Ovary (tissue), 9 donors: ENCODE results near the gene MCM5. TPM values are rescaled to one million over a fixed set of nuclear protein-coding genes. Genes with fewer than 3 reads are reported as not detected.
"Not testable (repeated sequence)": the region's sequence is repeated elsewhere in the genome, so short reads cannot be mapped to it uniquely, and the experiment has no call there.

Experiments used
- DNase-seq, 5 donors: peaks; one replicate each; pipeline ENCODE4 v3.0.0-alpha.2; 2019 to 2020
- H3K27ac ChIP-seq, 2 donors: fragments of 200-600 bp; one replicate each; pipeline versions ENCODE4 v1.5.1 to v1.8.0; 2019 to 2022
- H3K27me3 ChIP-seq: fragments of 200-600 bp; one replicate; pipeline ENCODE4 v1.8.0; 2022
- H3K36me3 ChIP-seq: fragments of 200-600 bp; sonication (generic); one replicate; pipeline ENCODE4 v1.5.1; 2019
- H3K4me1 ChIP-seq: one replicate; pipeline ENCODE4 v1.8.1; 2013; ENCODE audit warnings: mild to moderate bottlenecking, moderate library complexity; ENCODE audit not compliant: insufficient read depth
- H3K4me3 ChIP-seq: fragments of 200-600 bp; sonication (generic); one replicate; pipeline ENCODE4 v1.5.1; 2017
- H3K9me3 ChIP-seq, 2 donors: fragments of 200-600 bp in 1 of 2; sonication (generic) in 1 of 2; one replicate each; pipeline versions ENCODE4 v1.5.1 to v1.8.1; 2013 to 2019; ENCODE audit warnings: mild to moderate bottlenecking in 1 of 2, moderate library complexity in 1 of 2
- CTCF ChIP-seq, 3 donors: fragments of 450-650 bp in 2 of 3; fragments of 200-600 bp in 1 of 3; IDR thresholded peaks; one replicate each; pipeline versions ENCODE4 v1.5.1 to v1.8.0; 2016 to 2022; ENCODE audit warnings: antibody characterized with exemption in 3 of 3, mild to moderate bottlenecking in 1 of 3
- EP300 ChIP-seq: sonication (generic); formaldehyde crosslinking; IDR thresholded peaks from one replicate; pipeline ENCODE4 v1.6.1; 2017; ENCODE audit warnings: antibody characterized with exemption
- POLR2A ChIP-seq: fragments of 450-650 bp; IDR thresholded peaks from one replicate; pipeline ENCODE4 v1.6.1; 2017; ENCODE audit warnings: antibody characterized with exemption, mild to moderate bottlenecking, moderate library complexity
- WGBS, 3 donors: extraction: QIAGEN DNeasy Blood & Tissue Kit in 1 of 3; methylation state at CpG; one replicate each; pipeline versions ENCODE4 v1.1.5 to v1.1.7; 2013 to 2017; 5-methylcytosine and 5-hydroxymethylcytosine counted together
- intact Hi-C, 4 donors: fragments of 100-400 bp; cut with DNase I; formaldehyde crosslinking; loops; one replicate each; pipeline versions ENCODE4 v1.11.0 to v1.15.1; 2022 to 2023
- polyA plus RNA-seq, 2 donors: library from polyadenylated mRNA; stranded (reverse); fragments of 200-250 nt in 1 of 2; fragments of 350-450 nt in 1 of 2; fragmentation: Illumina TruSeq in 1 of 2; extraction: RNeasy Lipid Tissue Mini Kit (QIAGEN cat#74804) in 1 of 2; gene quantifications; one replicate each; pipeline ENCODE4 v1.2.3, GENCODE V29; 2013 to 2014
- total RNA-seq, 7 donors: library from RNA; depleted of rRNA in 2 of 7; stranded (reverse); fragments of >200 nt in 2 of 7; fragmentation: NEBNext Ultra II Directional in 3 of 7; extraction: Animal tissue kit (Norgen Biotek cat#: 25700) in 3 of 7; gene quantifications; one replicate each; pipeline versions ENCODE4 v1.1.0 to v1.2.4, GENCODE V29; 2016 to 2023
- donor health status: DM: no; HTN: no; CAD: no; lungs with moderate emphysema.
- donor health status: DM: no; HTN: no; CAD: no.
- donor health status: Bipolar disorder and iron deficiency.
- donor health status: DM: yes; HTN: yes; CAD: no.
- donor health status: DM: no; HTN: no; CAD: no.
- donor health status: DM: yes; HTN: yes; CAD: no.

The MCM5 gene
- total and polyA plus RNA-seq, 9 donors = 6.6 to 42.5 (median 39.1) TPM

- no peaks in the 10 kb centered on the region for H3K36me3 ChIP-seq
- intact Hi-C loops = no loop called here
- no peaks in the 10 kb centered on the region for H3K9me3 ChIP-seq
- DNase-seq = no peak
- no peak overlapping the region for H3K4me3 ChIP-seq
- TF ChIP-seq EP300 (no peak), POLR2A (no peak), CTCF (IDR thresholded peaks at IDR 0.05) (no peak)
- H3K27ac ChIP-seq = peak overlapping the region in 1 of 2 donors; percentile 83
- no peaks in the 10 kb centered on the region for H3K27me3 ChIP-seq
- H3K4me1 ChIP-seq = peaks cover 37% of the 10 kb centered on the region
- WGBS, 3 donors = 76 to 96% (median 88%) methylated on average over 2 of the region's 2 CpGs
These were observed 7.6 kb upstream of the MCM5 start for GRCh38 chr22:35392357-35392756.

GRCh38 chr22:35393116-35394010 is 6.6 kb upstream of the MCM5 start:
- TF ChIP-seq EP300 = no peak
- TF ChIP-seq CTCF (IDR thresholded peaks at IDR 0.05) = no peak
- TF ChIP-seq POLR2A = no peak
- Histone ChIP-seq H3K4me1 (peaks cover 40% of the 10 kb centered on the region), H3K9me3 (no peaks in the 10 kb centered on the region), H3K27me3 (no peaks in the 10 kb centered on the region), H3K4me3 (no peak overlapping the region), H3K36me3 (no peaks in the 10 kb centered on the region), H3K27ac (peak overlapping the region in 1 of 2 donors; percentile 83)
- 33 to 50% (median 47%) methylated on average over 16 of the region's 16 CpGs for WGBS, 3 donors
- intact Hi-C loops = no loop called here
- peak in 2 of 5 donors; percentile 50 to 56 for DNase-seq

DNA sequence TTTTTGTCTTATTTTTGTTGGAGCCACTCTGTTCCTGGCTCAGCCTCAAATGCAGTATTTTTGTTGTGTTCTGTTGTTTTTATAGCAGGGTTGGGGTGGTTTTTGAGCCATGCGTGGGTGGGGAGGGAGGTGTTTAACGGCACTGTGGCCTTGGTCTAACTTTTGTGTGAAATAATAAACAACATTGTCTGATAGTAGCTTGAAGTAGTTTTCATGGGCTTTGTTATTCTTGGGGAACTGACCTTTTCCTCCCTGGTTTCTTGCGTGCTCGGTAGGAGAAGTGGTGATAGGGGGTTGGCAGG is 6.0 kb upstream of the MCM5 start:
- peak; percentile 69 to 81 (median 75) for DNase-seq
- intact Hi-C loops = no loop called here
- Histone ChIP-seq H3K9me3 (no peaks in the 10 kb centered on the region), H3K4me1 (peaks cover 40% of the 10 kb centered on the region), H3K36me3 (no peaks in the 10 kb centered on the region), H3K4me3 (no peak overlapping the region), H3K27me3 (no peaks in the 10 kb centered on the region), H3K27ac (peak overlapping the region in 1 of 2 donors; percentile 83)
- TF ChIP-seq POLR2A (no peak), CTCF (IDR thresholded peaks at IDR 0.05) (no peak), EP300 (no peak)
- 4 to 5% (median 4%) methylated on average over 4 of the region's 4 CpGs for WGBS, 3 donors

- TF ChIP-seq POLR2A (no peak), EP300 (no peak), CTCF (IDR thresholded peaks at IDR 0.05) (no peak)
- H3K27ac ChIP-seq = peak overlapping the region in 1 of 2 donors; percentile 83
These were observed 5.0 kb upstream of the MCM5 start for GRCh38 chr22:35394810-35395563.

GRCh38 chr22:35396622-35397021 is 3.3 kb upstream of the MCM5 start:
- intact Hi-C loops, H3K4me3 ChIP-seq, H3K36me3 ChIP-seq, H3K9me3 ChIP-seq, H3K27me3 ChIP-seq: not testable (repeated sequence)
- H3K27ac ChIP-seq = peak overlapping the region in 1 of 2 donors; percentile 77
- WGBS, 3 donors = 20 to 37% (median 26%) methylated on average over 6 of the region's 6 CpGs
- peak in 1 of 5 donors; percentile 38 for DNase-seq
- H3K4me1 ChIP-seq = peaks cover 47% of the 10 kb centered on the region

More at GRCh38 chr22:35394810-35395563, 5.0 kb upstream of the MCM5 start:
- H3K9me3 ChIP-seq = no peaks in the 10 kb centered on the region
- 81 to 91% (median 83%) methylated on average over 5 of the region's 5 CpGs for WGBS, 3 donors
- no peaks in the 10 kb centered on the region for H3K27me3 ChIP-seq
- no peaks in the 10 kb centered on the region for H3K36me3 ChIP-seq
- H3K4me1 ChIP-seq = peaks cover 43% of the 10 kb centered on the region
- intact Hi-C loops = no loop called here
- no peak for DNase-seq
- no peak overlapping the region for H3K4me3 ChIP-seq
